Nucleus accumbens (tissue), 56 donors: ENCODE measurements around the gene ADAP1.
A peak's percentile ranks its signal among the peaks of the same experiment; 100 is the strongest.

ENCODE experiments used
- DNase-seq, 56 donors: peaks; one replicate each; lab custom pipeline; 2025; lab: John Stamatoyannopoulos, UW

Gene ADAP1

DNA sequence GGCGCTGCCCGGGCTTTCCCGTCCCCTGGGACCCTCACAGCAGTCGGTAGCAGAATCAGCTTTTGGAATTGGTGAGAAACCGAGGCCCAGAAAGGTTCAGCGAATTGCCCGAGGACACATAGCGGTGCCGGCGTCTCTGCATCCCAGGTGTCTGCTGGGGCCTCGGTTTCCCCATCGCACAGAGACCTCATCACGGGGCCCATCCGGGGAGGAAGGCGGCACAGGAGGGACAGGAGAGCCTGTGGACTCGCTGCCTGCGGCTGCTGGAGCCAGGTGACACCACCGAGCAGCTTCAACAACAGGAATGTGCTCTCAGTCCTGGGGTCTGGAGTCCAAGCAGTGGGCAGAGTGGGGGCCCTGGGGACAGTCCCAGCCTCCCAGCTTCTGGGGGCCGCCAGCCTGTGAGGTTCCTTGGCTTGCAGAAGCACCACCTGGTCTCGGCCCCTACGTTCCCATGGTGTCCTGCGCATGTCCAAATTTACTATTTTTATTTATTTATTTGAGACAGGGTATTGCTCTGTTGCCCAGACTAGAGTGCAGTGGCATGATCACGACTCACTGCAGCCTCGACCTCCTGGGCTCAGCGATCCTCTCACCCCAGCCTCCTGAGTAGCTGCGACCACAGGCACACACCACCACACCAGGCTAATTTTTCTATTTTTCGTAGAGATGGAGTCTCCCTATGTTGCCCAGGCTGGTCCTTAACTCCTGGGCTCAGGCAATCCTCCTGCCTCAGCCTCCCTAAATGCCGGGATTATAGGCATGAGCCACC, 21.4 kb upstream of the ADAP1 start:
- peak in 1 of 56 donors; percentile 63 for DNase-seq

DNA sequence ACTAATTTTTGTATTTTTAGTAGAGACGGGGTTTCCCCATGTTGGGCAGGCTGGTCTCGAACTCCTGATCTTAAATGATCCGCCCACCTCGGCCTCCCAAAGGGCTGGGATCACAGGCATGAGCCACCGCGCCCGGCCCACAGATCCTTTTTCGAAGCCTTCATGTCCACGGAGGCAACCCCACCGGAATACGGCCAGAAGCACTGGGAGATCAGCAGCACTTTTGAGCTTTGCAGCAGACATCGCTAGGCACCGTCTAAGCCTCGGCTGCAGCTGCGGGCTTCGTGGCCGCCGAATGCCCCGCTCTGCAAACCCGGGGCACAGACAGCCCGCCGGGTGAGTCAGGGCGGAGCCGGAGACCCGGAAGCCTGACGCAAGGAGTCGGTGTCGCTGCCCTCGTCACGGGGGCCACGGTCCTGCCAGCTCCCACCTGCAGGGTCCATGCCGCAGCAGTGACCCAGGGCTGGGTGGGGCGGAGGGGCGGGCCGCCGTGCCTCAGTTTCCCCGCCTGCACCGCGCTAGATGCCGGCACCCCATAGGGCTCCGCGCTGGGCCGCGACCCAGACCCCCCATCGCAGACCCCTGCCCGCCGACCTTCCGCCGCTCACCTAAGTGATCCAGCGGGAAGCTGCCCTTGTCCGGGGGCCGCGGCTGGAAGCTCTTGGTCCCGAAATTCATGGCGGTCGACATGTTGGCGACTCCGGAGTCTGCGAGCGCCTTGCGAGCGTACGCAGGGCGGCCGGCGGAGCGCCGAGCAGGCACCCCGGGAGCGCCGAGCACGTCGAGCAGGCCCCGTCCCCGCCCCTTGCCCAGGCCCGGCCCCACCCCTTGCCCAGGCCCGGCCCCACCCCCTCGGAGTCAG, 20.6 kb upstream of the ADAP1 start, which contains the start of gene COX19:
Gene COX19, minus strand, starts transcription at position 730 of the 862 bp plus-strand sequence. Its CDS starts 40 bp downstream, at position 690.
- peak in 54 of 56 donors; percentile 45 to 90 (median 80) for DNase-seq

DNA sequence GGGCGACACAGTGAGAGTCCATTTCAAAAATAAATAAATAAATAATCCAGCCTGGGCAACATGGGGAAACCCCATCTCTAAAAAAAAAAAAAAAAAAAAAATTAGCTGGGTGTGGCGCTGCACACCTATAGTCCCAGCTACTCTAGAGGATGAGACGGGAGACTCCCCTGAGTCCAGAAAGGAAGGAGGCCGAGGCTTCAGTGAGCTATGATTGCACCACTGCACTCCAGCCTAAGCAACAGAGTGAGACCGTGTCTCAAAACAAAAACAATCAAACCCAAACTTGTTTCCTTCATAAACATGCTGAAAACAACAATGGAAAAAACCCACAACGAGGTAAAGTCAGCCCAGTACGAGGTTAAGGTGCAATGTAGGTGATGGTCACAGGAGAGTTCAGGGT, 19.7 kb upstream of the ADAP1 start:
- no peak for DNase-seq

DNA sequence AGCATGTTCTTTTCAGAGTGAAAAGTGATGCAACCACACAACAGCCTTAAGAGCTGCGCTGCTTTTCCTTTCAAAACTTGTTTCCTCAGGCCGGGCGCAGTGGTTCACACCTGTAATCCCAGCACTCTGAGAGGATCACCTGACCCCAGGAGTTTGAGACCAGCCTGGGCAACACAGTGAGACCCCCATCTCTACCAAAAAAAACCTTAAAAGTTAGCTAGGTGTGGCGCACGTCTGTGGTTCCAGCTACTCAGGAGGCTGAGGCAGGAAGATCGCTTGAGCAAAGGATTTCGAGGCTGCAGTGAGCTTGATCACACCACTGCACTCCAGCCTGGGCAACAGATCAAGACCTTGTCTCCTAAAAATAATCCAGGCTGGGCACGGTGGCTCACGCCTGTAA, 18.8 kb upstream of the ADAP1 start:
- no peak for DNase-seq

DNA sequence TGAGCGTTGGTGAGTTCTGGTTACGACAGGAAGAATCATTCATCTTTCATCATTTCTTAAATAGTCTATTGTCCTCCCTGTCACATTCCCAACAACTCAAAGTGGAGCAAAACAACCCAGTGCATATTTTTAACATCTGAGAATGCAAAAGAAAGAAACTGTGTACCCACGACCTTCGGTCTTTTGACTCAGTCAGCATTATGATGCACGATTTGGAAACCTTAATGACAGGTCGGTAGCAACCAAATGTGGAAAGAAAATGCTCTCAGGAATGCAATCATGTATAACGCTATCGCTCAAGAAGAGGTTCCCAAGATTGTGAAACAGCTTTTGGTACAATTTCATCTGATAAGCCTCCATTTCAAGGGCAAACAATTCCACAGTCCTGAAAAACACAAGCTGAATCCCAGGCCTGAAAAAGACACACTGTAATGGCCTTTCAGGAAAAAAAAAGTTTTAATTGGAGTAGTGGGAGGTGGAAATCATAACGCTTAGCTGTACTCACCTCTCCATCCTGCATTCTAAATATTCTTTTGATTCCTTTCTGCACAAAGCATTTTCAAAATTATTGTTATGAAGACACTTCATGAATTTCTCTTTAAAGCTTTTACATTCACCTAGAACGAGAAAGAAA, 18.3 kb upstream of the ADAP1 start:
- no peak for DNase-seq

DNA sequence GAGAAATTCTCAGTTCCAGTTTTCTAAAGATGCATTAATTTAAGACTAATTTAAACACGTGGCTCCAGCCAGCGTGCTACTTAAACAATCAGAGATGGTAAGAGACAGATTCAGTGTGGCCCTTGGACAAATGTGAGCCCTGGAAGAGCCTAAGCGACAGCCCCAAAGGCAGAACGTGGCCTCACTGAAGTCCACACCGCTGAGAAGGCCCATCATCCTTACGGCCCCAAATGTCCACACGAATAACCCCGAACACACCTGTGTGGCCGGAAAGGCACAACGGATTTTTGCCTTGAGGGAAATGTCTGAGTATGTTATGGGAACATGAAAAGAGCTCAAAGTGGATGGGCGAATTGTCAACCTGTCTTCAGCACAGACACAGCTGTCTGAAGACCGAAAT, 17.6 kb upstream of the ADAP1 start:
- no peak for DNase-seq

DNA sequence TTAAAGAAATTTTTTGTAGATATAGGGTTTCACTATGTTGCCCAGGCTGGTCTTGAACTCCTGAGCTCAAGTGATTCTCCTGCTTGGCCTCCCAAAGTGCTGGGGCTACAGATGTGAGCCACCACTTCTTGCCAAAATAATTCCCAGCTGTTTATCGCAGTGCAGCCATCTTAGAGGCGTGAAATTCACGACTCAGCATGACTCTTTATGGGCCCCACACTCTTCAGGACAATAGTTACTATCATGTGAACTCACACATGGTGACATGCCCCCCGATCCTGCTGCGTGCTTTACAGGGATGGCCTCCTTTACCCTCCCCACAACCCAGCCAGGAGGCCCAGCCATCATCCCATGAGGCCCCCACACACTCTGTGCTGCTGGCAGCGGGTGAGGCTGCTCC, 16.3 kb upstream of the ADAP1 start:
- DNase-seq: no peak

DNA sequence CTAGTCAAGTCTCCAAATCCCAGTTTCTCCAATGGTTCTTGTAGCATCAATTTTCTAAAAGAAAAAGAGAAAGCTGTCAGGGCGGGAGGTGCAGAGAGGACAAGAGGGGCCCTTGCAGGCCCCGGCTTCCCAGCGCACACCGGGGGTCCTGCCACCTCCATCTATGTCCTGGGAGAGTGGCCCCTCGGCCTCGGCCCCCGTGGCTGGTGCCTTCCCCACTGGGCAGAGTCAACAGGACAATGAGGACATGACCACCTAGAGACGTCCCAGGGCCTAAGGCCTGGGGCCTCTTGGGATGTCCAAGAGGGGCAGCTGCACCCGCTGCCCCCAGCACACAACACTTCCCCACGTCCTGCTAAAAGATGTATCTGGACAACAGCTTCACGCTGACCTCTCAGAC, 14.9 kb upstream of the ADAP1 start:
- DNase-seq: no peak

DNA sequence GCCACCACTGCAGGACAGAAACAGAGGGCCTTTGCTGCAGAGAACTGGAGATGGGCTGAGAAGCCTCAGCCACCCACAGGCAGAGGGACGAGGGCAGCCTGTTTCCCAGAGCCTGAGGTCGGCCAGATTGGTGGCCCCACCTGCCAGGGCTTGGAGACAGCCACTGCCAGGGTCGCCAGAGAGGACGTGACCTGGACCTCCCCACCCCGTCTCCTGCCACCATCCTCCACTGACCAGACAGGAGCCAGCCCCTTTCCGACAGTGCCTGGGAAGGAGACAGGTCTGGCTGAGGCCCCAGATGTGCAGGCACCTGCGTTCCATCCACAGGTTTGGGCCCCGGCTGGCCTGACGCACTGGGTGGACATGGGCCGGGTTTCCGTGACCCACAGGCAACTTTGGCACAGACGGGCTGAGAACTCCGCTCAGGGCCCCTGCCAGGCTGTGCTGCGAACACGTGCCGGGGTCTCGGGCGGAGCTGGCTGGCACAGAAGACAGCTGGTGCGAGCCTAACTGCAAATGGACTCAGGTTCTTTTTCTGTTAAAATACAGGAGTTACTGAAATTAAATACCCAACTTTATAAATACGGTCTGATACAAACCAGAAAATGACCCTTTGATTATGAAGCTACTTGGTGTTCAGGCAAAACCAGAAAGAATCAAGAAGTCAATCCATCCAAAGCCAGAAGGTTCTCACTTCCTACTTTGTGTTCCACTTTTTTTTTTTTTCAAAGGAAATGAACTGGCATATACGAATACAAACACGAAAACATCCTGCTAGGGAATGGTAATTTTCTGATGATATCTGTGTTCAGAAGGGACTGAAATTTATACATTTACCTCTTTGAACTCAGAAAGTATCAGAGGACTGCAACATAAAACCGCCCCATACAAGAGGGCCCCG, 14.0 kb upstream of the ADAP1 start:
- DNase-seq: no peak

DNA sequence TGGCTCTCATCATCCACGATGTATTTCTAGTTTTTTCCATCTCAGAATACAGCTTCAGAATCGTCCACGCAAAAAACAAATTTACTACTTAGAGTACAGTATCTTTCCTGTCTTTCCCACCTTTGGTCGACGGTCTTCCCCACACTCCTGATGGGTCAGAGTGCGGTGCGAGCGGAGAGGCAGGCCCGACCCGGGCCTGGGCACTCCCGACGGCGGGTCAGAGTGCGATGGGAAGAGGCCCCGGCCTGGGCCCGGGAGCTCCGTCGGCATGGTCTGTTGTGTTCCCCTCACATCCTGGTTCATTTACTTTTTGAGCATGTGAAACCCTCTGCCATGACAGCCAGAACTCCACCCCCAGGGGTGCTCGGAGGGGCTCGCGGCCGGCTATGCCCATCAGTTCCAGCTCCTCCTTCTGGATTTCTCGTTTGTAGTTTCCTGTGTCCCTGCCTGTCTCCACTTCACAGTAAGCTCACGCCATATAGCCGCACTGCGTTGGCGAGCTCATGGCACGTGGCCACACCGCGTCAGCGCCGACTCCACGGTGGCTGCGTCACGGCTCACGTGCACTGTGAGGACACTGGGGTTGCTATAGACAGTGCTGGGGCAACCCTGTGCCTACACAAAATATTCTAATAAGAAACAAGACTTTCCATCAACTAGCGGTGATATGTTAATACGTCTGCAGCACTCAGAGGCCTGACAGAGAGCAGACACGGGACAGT, 13.0 kb upstream of the ADAP1 start:
- no peak for DNase-seq

DNA sequence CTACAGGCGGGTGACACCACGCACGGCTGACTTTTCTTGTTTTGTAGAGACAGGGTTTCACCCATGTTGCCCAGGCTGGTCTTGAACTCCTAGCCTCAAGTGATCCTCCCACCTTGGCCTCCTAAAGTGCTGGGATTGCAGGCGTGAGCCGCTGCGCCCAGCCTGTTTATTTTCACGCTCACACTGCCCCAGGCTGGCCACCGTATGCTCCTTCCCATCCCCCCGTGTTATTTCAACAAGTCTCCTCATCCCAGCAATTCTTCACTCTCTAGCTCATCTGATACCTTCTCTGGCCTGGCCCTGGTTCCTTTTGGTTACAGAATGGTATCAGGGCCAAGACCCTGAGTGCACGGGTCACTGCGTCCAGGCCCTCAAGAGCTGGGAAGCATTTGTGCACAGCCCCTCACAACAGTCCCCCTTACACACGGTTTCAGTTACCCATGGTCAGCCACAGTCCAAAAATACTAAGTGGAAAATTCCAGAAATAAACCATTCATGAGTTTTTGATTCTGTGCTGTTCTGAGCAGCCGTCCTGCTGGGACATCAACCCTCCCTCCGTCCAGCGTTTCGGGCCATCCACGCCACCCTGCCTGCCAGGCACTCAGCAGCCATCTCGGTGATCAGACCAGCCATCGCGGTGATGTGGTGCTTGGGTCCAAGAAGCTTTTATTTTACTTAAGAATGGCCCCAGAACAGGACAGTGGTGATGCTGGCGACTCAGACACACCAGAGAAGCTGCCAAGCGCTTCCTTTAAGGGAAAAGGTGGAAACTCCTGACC, 12.0 kb upstream of the ADAP1 start:
- DNase-seq: no peak

DNA sequence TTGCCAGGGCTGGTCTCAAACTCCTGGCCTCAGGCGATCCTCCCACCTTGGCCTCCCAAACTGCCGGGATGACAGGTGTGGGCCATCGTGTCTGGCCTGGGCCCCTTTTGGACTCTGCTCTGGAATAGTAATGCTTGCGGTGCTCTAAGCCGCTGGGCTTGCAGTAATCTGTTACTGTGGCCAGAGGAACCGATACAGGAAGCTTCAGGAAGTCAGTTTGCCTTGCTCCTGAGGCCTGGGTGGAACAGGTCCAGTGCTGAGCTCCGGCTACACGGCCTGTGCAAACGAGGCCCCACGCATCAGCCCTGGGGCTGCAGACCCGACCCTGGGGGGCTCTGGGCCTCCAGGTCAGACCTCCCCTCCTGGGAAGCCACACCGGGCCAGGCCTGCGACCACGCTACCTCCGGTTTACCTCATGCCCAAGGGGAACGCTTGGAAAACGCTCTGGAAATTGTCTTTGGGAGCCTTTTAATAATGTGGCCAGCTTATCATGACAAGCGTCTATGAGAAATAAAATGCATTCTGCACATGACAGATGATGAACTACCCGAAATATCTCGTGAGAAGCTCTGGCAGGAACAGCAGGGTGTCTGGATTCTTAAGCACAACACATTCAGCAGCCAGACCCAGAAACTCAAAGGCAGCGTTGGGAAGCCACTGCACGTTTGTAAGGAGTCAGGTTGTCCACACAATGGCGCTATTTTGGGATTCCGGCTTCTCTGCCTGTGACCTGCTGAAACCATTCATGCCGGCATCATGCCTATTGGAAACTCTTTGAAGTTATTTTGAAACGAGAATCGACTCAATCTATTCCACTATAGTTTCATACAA, 10.1 kb upstream of the ADAP1 start:
- DNase-seq: peak in 25 of 56 donors; percentile 11 to 60 (median 27)

DNA sequence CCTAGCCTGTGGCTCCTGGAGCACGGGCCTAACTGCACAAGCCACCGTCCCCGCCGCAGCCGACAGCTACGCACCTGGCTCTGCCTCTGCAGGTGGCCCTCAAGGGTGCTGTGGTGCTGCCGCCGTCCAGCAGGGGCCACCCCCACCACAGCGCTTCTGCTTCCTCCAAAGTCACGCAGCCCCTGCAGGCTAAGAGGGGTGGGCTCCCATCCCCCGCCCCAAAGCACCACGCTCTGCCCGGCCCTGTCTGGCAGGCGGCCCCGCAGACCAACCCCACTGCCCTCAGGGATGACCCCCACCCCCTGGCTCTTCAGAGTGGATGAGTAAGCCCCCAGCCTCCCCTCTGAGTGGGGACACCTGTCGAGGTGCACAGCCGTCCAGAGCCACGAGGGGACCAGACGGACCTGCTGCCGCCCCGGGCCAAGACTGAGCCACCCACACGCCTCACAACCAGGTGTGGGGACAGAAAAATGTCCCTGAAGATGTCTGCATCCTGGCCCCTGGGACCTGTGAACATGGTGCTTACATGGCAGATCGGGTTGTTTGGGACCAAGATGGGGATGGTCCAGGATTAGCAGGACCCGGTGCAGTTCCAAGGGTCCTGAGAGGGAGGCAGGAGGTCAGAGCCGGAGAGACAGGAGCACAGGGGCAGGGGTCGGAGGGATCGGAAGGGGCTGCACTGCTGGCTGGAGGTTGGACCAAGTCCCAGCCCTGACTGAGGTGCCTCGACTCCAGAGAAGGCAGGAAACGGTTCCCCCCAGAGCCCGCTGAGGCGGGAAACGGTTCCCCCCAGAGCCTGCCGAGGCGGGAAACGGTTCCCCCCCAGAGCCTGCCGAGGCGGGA, 9.0 kb upstream of the ADAP1 start:
- no peak for DNase-seq

DNA sequence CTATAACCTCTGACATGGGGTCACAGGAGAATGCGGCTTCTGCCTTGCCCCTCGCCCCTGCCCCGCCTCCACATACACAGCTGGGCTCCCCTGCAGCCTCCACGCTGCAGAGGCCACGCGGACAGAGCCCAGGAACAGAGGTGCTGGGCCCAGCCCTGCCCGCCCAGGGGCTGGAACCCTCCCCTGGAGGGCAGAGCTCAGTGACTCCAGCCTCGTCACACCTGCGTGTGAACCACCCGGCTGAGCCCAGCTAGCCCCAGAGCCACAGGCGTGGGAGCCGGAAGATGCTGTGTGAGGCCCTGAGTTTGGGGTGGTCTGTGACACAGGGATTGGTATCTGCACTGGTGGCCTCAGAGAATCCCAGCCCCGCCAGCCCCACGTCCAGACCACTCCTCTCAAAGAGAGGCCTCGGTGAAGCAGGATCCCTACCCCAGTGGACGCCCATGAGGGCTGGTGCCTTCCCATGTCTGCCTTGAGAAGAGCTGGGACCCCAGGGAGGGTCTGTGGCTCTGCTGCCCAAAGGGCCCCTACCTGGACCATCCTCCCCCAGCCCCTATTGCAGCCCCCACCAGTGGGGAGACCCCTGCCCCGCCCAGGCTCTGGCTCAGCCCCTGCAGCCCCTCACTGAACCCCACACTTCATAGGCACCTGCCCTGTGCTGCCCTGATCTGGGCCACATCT, 8.1 kb upstream of the ADAP1 start:
- DNase-seq: no peak

DNA sequence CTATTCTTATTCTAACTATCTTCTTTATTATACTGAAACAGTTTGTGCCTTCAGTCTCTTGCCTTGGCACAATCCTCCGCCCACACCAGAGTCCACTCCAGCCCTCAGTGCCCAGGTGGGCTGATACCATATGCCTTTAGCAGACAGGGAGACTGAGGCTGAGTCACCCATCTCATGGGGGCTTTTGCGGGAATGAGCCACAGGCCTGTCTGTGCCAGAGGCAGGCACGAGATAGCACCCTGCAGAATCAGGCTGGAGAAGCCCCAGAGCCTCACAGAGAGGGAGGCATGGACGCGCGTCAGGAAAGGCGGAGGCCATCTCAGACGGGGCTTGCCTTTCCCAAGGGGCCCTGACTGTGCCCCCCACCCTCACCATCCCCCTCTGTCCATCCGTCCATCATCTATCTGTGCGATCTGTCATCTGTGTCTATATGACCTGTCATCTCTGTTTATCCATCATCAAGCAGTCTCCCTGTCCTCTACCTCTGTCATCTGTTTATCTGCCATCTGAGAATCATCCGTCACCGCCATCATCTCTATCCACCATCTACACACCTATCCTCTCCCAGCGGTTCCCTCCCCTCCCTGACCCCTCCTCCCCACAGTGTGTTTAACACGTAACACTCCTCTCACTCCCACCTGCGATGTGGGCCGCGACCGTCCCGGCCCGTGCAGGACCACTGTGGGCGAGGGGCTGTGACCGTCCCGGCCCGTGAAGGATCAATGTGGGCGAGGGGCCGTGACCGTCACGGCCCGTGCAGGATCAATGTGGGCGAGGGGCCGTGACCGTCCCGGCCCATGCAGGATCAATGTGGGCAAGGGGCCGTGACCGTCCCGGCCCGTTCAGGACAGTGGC, 7.3 kb upstream of the ADAP1 start:
- DNase-seq: no peak
